Measurements from ENCODE around the gene ZSCAN22.

DNA sequence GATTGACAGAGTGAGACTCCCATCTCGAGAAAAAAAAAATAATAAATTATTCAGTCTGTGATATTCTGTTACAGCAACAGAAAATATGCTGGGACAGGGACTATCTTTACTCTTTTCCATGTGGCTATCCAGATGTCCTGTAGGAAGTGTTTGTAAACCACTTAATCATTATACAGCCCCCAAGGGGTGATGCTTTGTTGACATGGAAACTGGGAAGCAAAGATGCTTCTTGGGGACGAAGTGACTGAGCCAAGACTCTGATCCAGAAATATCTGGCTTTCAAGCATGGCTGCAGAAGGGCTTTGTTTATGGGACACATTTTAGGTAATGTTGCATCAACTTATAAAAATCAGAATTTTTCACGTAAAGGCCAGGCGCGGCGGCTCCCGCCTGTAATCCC, 42.6 kb upstream of the ZSCAN22 start:
- TF ChIP-seq, protein P1, sequence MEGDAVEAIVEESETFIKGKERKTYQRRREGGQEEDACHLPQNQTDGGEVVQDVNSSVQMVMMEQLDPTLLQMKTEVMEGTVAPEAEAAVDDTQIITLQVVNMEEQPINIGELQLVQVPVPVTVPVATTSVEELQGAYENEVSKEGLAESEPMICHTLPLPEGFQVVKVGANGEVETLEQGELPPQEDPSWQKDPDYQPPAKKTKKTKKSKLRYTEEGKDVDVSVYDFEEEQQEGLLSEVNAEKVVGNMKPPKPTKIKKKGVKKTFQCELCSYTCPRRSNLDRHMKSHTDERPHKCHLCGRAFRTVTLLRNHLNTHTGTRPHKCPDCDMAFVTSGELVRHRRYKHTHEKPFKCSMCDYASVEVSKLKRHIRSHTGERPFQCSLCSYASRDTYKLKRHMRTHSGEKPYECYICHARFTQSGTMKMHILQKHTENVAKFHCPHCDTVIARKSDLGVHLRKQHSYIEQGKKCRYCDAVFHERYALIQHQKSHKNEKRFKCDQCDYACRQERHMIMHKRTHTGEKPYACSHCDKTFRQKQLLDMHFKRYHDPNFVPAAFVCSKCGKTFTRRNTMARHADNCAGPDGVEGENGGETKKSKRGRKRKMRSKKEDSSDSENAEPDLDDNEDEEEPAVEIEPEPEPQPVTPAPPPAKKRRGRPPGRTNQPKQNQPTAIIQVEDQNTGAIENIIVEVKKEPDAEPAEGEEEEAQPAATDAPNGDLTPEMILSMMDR (conservative IDR thresholded peaks at IDR 0.05; ENCODE audit: low read depth in 2 of 2): no peak
- TF ChIP-seq, protein P2, sequence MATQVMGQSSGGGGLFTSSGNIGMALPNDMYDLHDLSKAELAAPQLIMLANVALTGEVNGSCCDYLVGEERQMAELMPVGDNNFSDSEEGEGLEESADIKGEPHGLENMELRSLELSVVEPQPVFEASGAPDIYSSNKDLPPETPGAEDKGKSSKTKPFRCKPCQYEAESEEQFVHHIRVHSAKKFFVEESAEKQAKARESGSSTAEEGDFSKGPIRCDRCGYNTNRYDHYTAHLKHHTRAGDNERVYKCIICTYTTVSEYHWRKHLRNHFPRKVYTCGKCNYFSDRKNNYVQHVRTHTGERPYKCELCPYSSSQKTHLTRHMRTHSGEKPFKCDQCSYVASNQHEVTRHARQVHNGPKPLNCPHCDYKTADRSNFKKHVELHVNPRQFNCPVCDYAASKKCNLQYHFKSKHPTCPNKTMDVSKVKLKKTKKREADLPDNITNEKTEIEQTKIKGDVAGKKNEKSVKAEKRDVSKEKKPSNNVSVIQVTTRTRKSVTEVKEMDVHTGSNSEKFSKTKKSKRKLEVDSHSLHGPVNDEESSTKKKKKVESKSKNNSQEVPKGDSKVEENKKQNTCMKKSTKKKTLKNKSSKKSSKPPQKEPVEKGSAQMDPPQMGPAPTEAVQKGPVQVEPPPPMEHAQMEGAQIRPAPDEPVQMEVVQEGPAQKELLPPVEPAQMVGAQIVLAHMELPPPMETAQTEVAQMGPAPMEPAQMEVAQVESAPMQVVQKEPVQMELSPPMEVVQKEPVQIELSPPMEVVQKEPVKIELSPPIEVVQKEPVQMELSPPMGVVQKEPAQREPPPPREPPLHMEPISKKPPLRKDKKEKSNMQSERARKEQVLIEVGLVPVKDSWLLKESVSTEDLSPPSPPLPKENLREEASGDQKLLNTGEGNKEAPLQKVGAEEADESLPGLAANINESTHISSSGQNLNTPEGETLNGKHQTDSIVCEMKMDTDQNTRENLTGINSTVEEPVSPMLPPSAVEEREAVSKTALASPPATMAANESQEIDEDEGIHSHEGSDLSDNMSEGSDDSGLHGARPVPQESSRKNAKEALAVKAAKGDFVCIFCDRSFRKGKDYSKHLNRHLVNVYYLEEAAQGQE (IDR thresholded peaks at IDR 0.05; ENCODE audit: unreplicated experiment): no peak
- no peak for TF ChIP-seq EZH2phosphoT487 (IDR thresholded peaks at IDR 0.05; ENCODE audit: unreplicated experiment)
- no peak for TF ChIP-seq POLR2AphosphoS5 (IDR thresholded peaks at IDR 0.05; ENCODE audit: low read depth)
- TF ChIP-seq NANOG (IDR thresholded peaks at IDR 0.05; ENCODE audit: borderline replicate concordance): no peak
- no peak for TF ChIP-seq EZH2 (IDR thresholded peaks at IDR 0.05; ENCODE audit: low read depth, unreplicated experiment)
- no peak for TF ChIP-seq STAT1 (IDR thresholded peaks at IDR 0.05; ENCODE audit: unreplicated experiment)
- TF ChIP-seq CREB1 (CRISPR knock-in tag; IDR thresholded peaks at IDR 0.05; ENCODE audit: low read depth): no peak
- TF ChIP-seq, protein P3, sequence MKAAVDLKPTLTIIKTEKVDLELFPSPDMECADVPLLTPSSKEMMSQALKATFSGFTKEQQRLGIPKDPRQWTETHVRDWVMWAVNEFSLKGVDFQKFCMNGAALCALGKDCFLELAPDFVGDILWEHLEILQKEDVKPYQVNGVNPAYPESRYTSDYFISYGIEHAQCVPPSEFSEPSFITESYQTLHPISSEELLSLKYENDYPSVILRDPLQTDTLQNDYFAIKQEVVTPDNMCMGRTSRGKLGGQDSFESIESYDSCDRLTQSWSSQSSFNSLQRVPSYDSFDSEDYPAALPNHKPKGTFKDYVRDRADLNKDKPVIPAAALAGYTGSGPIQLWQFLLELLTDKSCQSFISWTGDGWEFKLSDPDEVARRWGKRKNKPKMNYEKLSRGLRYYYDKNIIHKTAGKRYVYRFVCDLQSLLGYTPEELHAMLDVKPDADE (IDR thresholded peaks at IDR 0.05): no peak
- TF ChIP-seq JUNB (IDR thresholded peaks at IDR 0.05; ENCODE audit: unreplicated experiment): no peak
- no peak for TF ChIP-seq ZNF331 (CRISPR knock-in tag; IDR thresholded peaks at IDR 0.05; ENCODE audit: low read depth)

All from GM23338 (cell line).